Measurements from ENCODE around the gene ATF4.

Gene ATF4

GRCh38 chr22:39562839-39563489, 42.6 kb downstream of the ATF4 start:
- no peak for DNase-seq

GRCh38 chr22:39563571-39564428, 43.4 kb downstream of the ATF4 start:
- no peak for DNase-seq

- DNase-seq: no peak
Measured at GRCh38 chr22:39565414-39565944, 45.1 kb downstream of the ATF4 start.

- DNase-seq: peak; percentile 30
Measured at GRCh38 chr22:39567135-39567946, 47.0 kb downstream of the ATF4 start.

GRCh38 chr22:39568278-39568981, 48.1 kb downstream of the ATF4 start:
- no peak for DNase-seq

GRCh38 chr22:39569066-39569465, 48.7 kb downstream of the ATF4 start:
- no peak for DNase-seq

GRCh38 chr22:39570226-39570625, 49.9 kb downstream of the ATF4 start:
- no peak for DNase-seq

- DNase-seq: no peak
Measured at GRCh38 chr22:39570665-39571064, 50.3 kb downstream of the ATF4 start, which contains the start of gene CACNA1I. CACNA1I (plus strand) TSS chr22:39570753; CDS start chr22:39570753, 0 bp downstream.

GRCh38 chr22:39571538-39571937, 51.2 kb downstream of the ATF4 start:
- DNase-seq: no peak

Data from activated naive CD4-positive, alpha-beta T cell treated with Interleukin-2 at 50 U/mL for 16 hours (primary cell).